Measurements from ENCODE around the gene MST1. TPM values are rescaled to one million over a fixed set of nuclear protein-coding genes. Genes with fewer than 3 reads are reported as not detected.

Gene MST1
- total and polyA plus RNA-seq, 2 experiments from 2014 or later: 116 to 158 TPM

GRCh38 chr3:49638445-49638844 is 50.8 kb downstream of the MST1 start:
- 71% methylated on average over 8 of the region's 8 CpGs for WGBS (ENCODE audit: low lambda C conversion rate, missing lambda C conversion rate)
- no peak overlapping the region for H2AFZ ChIP-seq

GRCh38 chr3:49636883-49637609 is 52.2 kb downstream of the MST1 start:
- Histone ChIP-seq H4K20me1 (ENCODE audit: insufficient read depth, poor library complexity, severe bottlenecking) (no peaks in the 10 kb centered on the region), H3K9me3 (ENCODE audit: low read depth) (no peaks in the 10 kb centered on the region), H3K27ac (no peak overlapping the region), H3K4me2 (no peak overlapping the region), H2AFZ (no peak overlapping the region), H3K4me1 (ENCODE audit: insufficient read depth) (no peaks in the 10 kb centered on the region), H3K9me2 (replicated peaks; ENCODE audit: insufficient read depth) (no peaks in the 10 kb centered on the region), H3K79me2 (no peaks in the 10 kb centered on the region), H3K36me3 (replicated peaks; ENCODE audit: insufficient read depth, low read depth) (no peaks in the 10 kb centered on the region), H3K27me3 (no peaks in the 10 kb centered on the region), H3K4me3 (no peak overlapping the region)
- WGBS (ENCODE audit: low lambda C conversion rate, missing lambda C conversion rate): 91% methylated on average over 7 of the region's 7 CpGs
- DNase-seq (ENCODE audit: low spot score): no peak
- no peak for TF ChIP-seq EZH2phosphoT487 (IDR thresholded peaks at IDR 0.05; ENCODE audit: low read depth, severe bottlenecking, unreplicated experiment)
- TF ChIP-seq EZH2 (IDR thresholded peaks at IDR 0.05; ENCODE audit: borderline replicate concordance): no peak
- TF ChIP-seq, protein P1, sequence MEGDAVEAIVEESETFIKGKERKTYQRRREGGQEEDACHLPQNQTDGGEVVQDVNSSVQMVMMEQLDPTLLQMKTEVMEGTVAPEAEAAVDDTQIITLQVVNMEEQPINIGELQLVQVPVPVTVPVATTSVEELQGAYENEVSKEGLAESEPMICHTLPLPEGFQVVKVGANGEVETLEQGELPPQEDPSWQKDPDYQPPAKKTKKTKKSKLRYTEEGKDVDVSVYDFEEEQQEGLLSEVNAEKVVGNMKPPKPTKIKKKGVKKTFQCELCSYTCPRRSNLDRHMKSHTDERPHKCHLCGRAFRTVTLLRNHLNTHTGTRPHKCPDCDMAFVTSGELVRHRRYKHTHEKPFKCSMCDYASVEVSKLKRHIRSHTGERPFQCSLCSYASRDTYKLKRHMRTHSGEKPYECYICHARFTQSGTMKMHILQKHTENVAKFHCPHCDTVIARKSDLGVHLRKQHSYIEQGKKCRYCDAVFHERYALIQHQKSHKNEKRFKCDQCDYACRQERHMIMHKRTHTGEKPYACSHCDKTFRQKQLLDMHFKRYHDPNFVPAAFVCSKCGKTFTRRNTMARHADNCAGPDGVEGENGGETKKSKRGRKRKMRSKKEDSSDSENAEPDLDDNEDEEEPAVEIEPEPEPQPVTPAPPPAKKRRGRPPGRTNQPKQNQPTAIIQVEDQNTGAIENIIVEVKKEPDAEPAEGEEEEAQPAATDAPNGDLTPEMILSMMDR (IDR thresholded peaks at IDR 0.05; ENCODE audit: poor library complexity): no peak

More at GRCh38 chr3:49638445-49638844, 50.8 kb downstream of the MST1 start:
- no peak overlapping the region for H3K4me3 ChIP-seq
- H3K36me3 ChIP-seq (replicated peaks; ENCODE audit: insufficient read depth, low read depth): no peaks in the 10 kb centered on the region
- no peaks in the 10 kb centered on the region for H3K79me2 ChIP-seq
- no peak overlapping the region for H3K4me2 ChIP-seq
- no peaks in the 10 kb centered on the region for H3K9me3 ChIP-seq (ENCODE audit: low read depth)
- DNase-seq (ENCODE audit: low spot score): peak; percentile 59
- no peaks in the 10 kb centered on the region for H3K4me1 ChIP-seq (ENCODE audit: insufficient read depth)
- H3K27me3 ChIP-seq: no peaks in the 10 kb centered on the region
- H3K9me2 ChIP-seq (replicated peaks; ENCODE audit: insufficient read depth): no peaks in the 10 kb centered on the region
- no peaks in the 10 kb centered on the region for H4K20me1 ChIP-seq (ENCODE audit: insufficient read depth, poor library complexity, severe bottlenecking)
- H3K27ac ChIP-seq: no peak overlapping the region
- TF ChIP-seq, protein P1 (IDR thresholded peaks at IDR 0.05; ENCODE audit: poor library complexity): no peak
- TF ChIP-seq EZH2 (IDR thresholded peaks at IDR 0.05; ENCODE audit: borderline replicate concordance) (no peak), EZH2phosphoT487 (IDR thresholded peaks at IDR 0.05; ENCODE audit: low read depth, severe bottlenecking, unreplicated experiment) (no peak)

GRCh38 chr3:49634736-49635135 is 54.5 kb downstream of the MST1 start:
- Histone ChIP-seq H3K79me2 (no peaks in the 10 kb centered on the region), H3K9me2 (replicated peaks; ENCODE audit: insufficient read depth) (no peaks in the 10 kb centered on the region), H3K27me3 (no peaks in the 10 kb centered on the region), H3K4me2 (no peak overlapping the region), H3K4me3 (no peak overlapping the region), H3K27ac (no peak overlapping the region), H3K36me3 (replicated peaks; ENCODE audit: insufficient read depth, low read depth) (no peaks in the 10 kb centered on the region), H2AFZ (no peak overlapping the region), H3K9me3 (ENCODE audit: low read depth) (no peaks in the 10 kb centered on the region), H3K4me1 (ENCODE audit: insufficient read depth) (no peaks in the 10 kb centered on the region), H4K20me1 (ENCODE audit: insufficient read depth, poor library complexity, severe bottlenecking) (no peaks in the 10 kb centered on the region)
- DNase-seq (ENCODE audit: low spot score): no peak
- TF ChIP-seq EZH2 (IDR thresholded peaks at IDR 0.05; ENCODE audit: borderline replicate concordance): no peak
- TF ChIP-seq EZH2phosphoT487 (IDR thresholded peaks at IDR 0.05; ENCODE audit: low read depth, severe bottlenecking, unreplicated experiment): no peak
- TF ChIP-seq, protein P1 (IDR thresholded peaks at IDR 0.05; ENCODE audit: poor library complexity): no peak
- 88% methylated on average over 3 of the region's 3 CpGs for WGBS (ENCODE audit: low lambda C conversion rate, missing lambda C conversion rate)

Small RNAs within 50 kb of the gene (small RNA-seq; reads per million reads assigned to genes)
- gene AMIGO3: not detected

Other genes starting within 250 kb of the MST1 start
- 59.9 and 63.7 TPM in 2 replicates for gene DAG1, start 219.2 kb downstream of the MST1 start, total RNA-seq
- gene DAG1, start 219.2 kb downstream of the MST1 start, polyA plus RNA-seq: 44.6 and 50.3 TPM in 2 replicates
- gene BSN, start 135.0 kb downstream of the MST1 start, total RNA-seq: 0.16 and 0.37 TPM in 2 replicates
- 0.44 and 0.66 TPM in 2 replicates for gene BSN, start 135.0 kb downstream of the MST1 start, polyA plus RNA-seq
- gene APEH, start 15.1 kb downstream of the MST1 start, total RNA-seq: 120 and 125 TPM in 2 replicates
- gene APEH, start 15.1 kb downstream of the MST1 start, polyA plus RNA-seq: 138 and 148 TPM in 2 replicates
- gene RNF123, start 83 bp upstream of the MST1 start, total RNA-seq: 27.7 and 32.1 TPM in 2 replicates
- 34.6 and 39.1 TPM in 2 replicates for gene RNF123, start 83 bp upstream of the MST1 start, polyA plus RNA-seq
- 0.57 and 0.76 TPM in 2 replicates for gene AMIGO3, start 30.2 kb upstream of the MST1 start, total RNA-seq
- 1.7 and 2.4 TPM in 2 replicates for gene AMIGO3, start 30.2 kb upstream of the MST1 start, polyA plus RNA-seq
- 24.3 and 31.5 TPM in 2 replicates for gene GMPPB, start 34.5 kb upstream of the MST1 start, total RNA-seq
- gene GMPPB, start 34.5 kb upstream of the MST1 start, polyA plus RNA-seq: 41.0 and 48.7 TPM in 2 replicates
- gene IP6K1, start 97.1 kb upstream of the MST1 start, total RNA-seq: 32.3 and 32.6 TPM in 2 replicates
- 21.6 and 23.8 TPM in 2 replicates for gene IP6K1, start 97.1 kb upstream of the MST1 start, polyA plus RNA-seq
- 0.57 TPM in 1 of 2 replicates, not detected in the other for gene CDHR4, start 110.4 kb upstream of the MST1 start, total RNA-seq
- gene CDHR4, start 110.4 kb upstream of the MST1 start, polyA plus RNA-seq: 0.57 and 1.5 TPM in 2 replicates
- gene INKA1, start 113.8 kb upstream of the MST1 start, total RNA-seq: 4.5 and 5.1 TPM in 2 replicates
- 5.8 and 6.2 TPM in 2 replicates for gene INKA1, start 113.8 kb upstream of the MST1 start, polyA plus RNA-seq
- 10.7 and 14.7 TPM in 2 replicates for gene UBA7, start 124.5 kb upstream of the MST1 start, total RNA-seq
- gene UBA7, start 124.5 kb upstream of the MST1 start, polyA plus RNA-seq: 21.6 and 22.2 TPM in 2 replicates
- gene TRAIP, start 167.1 kb upstream of the MST1 start, total RNA-seq: 2.5 and 4.9 TPM in 2 replicates
- 3.1 and 6.6 TPM in 2 replicates for gene TRAIP, start 167.1 kb upstream of the MST1 start, polyA plus RNA-seq
- 3.5 and 3.9 TPM in 2 replicates for gene CAMKV, start 180.4 kb upstream of the MST1 start, total RNA-seq
- 2.0 and 2.7 TPM in 2 replicates for gene CAMKV, start 180.4 kb upstream of the MST1 start, polyA plus RNA-seq
- 7.5 and 8.7 TPM in 2 replicates for gene MST1R, start 214.4 kb upstream of the MST1 start, total RNA-seq
- 5.3 and 12.1 TPM in 2 replicates for gene MST1R, start 214.4 kb upstream of the MST1 start, polyA plus RNA-seq
- 10.7 and 13.6 TPM in 2 replicates for gene MON1A, start 240.3 kb upstream of the MST1 start, total RNA-seq
- gene MON1A, start 240.3 kb upstream of the MST1 start, polyA plus RNA-seq: 9.5 and 11.5 TPM in 2 replicates